Amniotic stem cell (primary cell): ENCODE data around the gene BRCA1.
"Not testable (repeated sequence)": the region's sequence is repeated elsewhere in the genome, so short reads cannot be mapped to it uniquely, and the experiment has no call there.

Source experiments
- DNase-seq: peaks from one replicate; lab custom pipeline; 2025; lab: John Stamatoyannopoulos, UW

Gene BRCA1

GRCh38 chr17:43068570-43069367 is 56.4 kb downstream of the BRCA1 start:
- no peak for DNase-seq

DNA sequence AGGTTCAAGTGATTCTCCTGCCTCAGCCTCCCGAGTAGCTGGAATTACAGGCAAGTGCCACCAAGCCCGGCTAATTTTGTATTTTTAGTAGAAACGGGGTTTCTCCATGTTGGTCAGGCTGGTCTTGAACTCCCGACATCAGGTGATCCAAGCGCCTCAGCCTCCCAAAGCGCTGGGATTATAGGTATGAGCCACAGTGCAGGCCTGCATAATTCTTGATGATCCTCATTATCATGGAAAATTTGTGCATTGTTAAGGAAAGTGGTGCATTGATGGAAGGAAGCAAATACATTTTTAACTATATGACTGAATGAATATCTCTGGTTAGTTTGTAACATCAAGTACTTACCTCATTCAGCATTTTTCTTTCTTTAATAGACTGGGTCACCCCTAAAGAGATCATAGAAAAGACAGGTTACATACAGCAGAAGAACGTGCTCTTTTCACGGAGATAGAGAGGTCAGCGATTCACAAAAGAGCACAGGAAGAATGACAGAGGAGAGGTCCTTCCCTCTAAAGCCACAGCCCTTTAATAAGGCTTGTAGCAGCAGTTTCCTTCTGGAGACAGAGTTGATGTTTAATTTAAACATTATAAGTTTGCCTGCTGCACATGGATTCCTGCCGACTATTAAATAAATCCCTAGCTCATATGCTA is 62.1 kb downstream of the BRCA1 start:
- DNase-seq = no peak

GRCh38 chr17:43056051-43056450 is 69.1 kb downstream of the BRCA1 start:
- DNase-seq = no peak

DNA sequence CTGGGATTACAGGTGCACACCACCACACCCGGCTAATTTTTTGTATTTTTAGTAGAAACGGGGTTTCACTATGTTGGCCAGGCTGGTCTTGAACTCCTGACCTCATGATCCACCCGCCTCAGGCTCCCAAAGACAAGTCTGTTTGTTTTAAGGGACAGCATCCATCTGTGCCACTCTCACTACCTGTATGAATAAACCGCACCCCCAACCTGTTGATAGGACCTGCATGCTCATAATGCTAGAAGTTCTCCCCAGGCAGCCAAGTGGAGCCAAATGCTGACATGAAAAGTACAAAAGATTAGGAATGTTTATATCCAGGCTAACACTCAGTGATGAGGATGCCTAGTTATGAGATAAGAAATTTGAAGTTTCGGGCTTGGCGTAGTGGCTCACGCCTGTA is 72.2 kb downstream of the BRCA1 start:
- not testable (repeated sequence) for DNase-seq

DNA sequence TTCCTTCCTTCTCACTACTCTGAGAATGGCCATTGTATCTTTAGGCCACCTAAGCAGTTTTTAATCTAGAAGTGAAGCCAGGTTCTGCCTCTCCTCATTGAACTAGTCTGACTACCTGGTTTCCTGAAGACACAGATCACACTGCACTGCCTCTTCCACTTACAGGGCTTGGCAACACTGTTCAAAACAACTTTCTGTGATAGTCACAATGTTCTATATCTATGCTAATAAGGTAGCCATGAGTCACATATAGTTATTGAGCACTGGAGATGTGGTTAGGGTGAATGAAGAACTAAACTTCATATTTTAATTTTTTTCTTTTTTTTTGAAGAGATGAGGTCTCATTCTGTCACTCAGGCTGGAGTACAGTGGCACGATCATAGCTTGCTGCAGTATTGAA is 73.2 kb downstream of the BRCA1 start:
- DNase-seq = no peak

GRCh38 chr17:43044024-43044423 is 81.1 kb downstream of the BRCA1 start:
- no peak for DNase-seq

GRCh38 chr17:43043307-43043706 is 81.9 kb downstream of the BRCA1 start:
- no peak for DNase-seq

DNA sequence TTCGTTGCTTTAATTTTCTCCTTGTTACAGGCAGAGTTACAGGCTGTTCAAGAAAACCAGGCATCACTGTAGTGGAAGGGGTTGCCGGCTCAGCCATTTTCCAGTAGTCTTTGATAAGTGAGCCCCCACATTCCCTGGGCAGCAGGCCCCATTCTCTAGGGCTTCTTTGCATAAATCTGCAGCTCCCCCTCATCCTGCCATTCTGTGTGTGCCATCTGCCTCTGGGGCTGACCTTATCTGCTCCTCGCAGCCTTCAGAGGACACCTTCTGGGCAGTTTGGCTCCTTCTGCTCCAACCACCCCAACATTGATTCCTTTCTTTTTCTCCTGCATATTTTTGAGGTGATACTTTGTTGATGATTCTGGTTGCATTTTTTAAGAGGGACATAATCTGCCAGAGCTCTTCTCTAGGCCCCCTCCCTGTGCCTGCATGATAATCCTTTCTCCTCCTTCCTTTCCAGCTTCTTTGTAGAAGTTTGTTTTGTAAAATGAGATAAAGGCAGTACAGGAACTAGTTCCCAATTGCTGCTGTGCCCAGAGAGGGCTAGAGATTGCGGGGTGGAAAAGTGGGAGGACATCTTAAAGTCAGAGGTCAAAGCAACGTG is 83.0 kb downstream of the BRCA1 start:
- DNase-seq = no peak

DNA sequence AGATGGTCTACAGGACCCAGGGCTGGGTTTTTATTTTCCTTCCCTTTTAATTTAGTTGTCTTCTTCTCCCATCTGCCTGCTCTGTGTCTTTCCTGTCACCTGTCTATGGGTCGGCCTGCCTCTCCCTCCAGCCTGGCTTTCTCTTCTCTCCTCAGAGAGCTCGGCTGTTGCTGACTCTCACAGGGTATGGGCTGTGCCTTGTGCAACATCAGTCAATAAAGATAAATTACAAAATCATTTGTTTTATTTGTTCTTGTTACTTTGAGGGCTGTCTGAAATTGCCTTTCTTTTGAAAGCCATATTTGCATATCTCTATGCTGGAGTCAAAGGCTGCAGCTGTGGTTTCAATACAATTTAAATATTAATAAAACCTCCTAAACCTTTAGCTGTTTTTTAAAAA is 84.5 kb downstream of the BRCA1 start:
- no peak for DNase-seq

DNA sequence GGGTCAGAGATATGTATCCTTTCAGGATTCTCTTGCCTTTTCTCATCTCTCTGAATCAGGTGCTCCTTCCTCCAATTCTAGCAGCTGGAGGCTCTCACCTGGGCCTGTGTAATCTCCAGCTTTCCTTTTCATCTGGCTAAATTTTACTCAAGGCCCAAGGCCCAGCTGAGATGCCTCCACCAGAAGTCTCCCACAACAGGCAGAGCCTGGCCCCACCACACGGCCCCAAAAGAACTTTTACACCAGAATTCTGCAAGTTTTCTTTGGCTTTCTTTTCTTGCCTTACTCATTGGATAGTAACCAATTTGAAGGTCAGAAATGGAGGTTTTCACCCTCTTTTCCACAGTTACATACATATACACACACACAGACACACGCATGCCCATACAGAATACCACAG is 85.5 kb downstream of the BRCA1 start:
- no peak for DNase-seq

- DNase-seq = no peak
These were observed 90.3 kb downstream of the BRCA1 start for GRCh38 chr17:43034894-43035293.

DNA sequence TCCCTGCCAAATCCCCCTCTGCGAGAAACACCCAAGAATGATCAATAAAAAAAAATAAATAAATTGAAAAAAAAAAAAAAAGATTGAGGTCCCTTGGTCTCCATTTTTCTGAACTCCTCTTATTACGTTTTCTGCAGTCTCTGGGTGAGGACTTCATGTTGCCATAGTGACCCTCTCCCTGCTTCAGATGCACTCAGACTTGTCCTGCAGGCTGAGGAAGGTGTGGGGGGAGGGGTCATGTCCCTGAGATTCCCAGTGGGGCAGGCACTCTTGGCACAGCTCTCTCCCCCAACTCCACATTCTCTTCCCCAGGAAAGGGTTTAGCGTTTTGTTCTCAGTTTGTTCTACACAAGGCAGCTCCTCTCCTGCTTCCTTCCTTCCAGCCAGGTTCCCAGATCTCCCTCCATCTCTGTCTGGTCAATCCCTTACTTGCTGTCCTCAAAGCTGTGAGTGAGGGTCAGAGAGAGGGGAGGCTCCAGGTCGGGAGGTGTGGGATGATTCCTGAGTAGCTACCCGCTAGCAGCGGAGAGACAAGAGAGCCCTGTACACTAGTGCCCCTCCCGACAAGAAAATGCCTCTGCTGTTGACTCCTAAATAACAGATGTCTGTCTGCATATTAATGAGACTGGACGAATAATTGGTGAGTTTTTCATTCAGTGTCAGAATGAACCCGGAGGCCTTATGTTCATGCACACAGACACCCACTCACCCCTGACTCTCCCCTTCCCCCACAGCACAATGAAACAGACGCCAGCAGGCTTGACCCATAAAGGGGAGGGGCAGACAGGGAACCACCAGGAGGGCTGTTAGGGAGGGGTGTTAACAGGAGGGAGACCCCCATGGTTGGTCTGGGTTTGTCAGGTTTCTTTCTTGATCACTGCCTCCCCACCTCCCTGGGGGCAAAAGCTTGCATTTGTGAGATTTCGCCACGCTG is 90.9 kb downstream of the BRCA1 start:
- DNase-seq = no peak

GRCh38 chr17:43031666-43032065 is 93.5 kb downstream of the BRCA1 start:
- DNase-seq = no peak

DNA sequence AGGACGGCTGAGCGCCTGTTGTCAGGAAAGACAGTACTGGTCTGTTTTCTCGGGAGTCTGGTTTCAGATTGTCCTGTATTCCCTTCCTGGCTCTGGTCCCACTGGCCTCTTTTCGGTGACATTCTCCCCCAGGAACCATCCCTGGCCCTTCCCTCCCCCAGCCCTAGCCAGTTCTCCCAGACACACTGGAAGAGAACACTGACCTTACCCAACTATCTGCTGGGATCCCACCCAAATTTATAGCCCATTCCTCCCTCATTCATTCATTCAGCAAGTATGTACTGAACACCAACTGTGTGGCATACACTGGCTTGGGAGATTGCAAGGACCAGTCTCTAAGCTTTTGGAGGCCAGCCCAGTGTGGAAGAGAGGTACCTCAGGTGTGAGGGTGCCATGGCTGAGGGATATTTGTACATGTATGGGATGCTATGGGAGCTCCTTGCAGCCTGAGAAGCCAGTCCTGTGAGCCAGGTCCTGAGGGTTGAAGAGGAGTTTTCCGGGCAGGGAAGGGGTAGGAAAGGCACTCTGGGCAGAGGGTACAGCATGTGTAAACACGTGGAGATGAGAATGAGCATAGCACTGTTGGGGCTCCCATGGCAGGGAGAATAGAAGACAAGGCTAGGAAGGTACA is 94.9 kb downstream of the BRCA1 start:
- DNase-seq = no peak

- DNase-seq = no peak
These were observed 96.8 kb downstream of the BRCA1 start for GRCh38 chr17:43028221-43028861.

GRCh38 chr17:43027091-43028032 is 97.8 kb downstream of the BRCA1 start:
- DNase-seq = no peak

DNA sequence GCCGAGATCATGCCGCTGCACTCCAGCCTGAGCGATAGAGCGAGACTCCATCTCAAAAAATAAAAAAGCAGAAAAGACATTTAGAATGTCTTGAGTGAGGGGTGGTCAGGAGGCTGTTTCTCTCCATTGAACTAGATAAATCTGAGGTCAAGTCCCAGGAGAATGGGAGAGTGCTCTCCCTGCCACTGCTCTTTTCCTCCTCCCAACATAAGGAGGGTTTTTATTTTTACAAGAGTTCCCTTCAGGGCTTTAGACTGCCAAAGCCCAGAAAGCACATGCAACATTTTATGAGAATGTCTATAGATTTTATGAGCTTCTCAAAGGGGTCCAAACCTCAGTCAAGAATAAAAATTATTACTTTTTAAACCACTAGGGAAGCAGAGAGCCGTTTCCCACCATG is 98.6 kb downstream of the BRCA1 start:
- DNase-seq = no peak

GRCh38 chr17:43025766-43026537 is 99.2 kb downstream of the BRCA1 start:
- DNase-seq = no peak

DNA sequence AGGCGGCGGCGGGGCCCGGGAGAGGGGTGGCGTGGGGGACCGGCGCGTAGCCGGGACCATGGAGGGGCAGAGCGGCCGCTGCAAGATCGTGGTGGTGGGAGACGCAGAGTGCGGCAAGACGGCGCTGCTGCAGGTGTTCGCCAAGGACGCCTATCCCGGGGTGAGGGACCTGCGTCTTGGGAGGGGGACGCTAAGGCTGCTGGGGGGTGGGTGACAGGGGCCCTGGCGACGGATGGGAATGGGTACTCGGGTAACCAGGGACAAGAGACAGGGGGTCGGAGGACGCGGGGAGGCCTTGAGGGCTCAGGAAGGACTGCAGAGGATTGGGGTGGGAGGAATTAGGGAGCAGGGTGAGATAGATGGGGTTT is 99.9 kb downstream of the BRCA1 start:
- DNase-seq = no peak
